SU-DHL-6 (cell line): ENCODE results near the gene FAM237B.
"Not testable (repeated sequence)": the region's sequence is repeated elsewhere in the genome, so short reads cannot be mapped to it uniquely, and the experiment has no call there.

Source experiments
- CTCF ChIP-seq: fragments of 200-600 bp; sonication (generic); IDR thresholded peaks from one replicate; pipeline ENCODE4 v1.5.1; 2017; ENCODE audit warnings: antibody characterized with exemption, mild to moderate bottlenecking, low read length, moderate library complexity; ENCODE audit not compliant: insufficient read depth, poor library complexity, severe bottlenecking
- EZH2phosphoT487 ChIP-seq: fragments of 200-600 bp; sonication (generic), shearing (Covaris generic); conservative IDR thresholded peaks from 2 replicates; pipeline ENCODE4 v1.6.1; 2018; ENCODE audit warnings: mild to moderate bottlenecking, antibody characterized with exemption, low read length, moderate library complexity, mixed read lengths

DNA sequence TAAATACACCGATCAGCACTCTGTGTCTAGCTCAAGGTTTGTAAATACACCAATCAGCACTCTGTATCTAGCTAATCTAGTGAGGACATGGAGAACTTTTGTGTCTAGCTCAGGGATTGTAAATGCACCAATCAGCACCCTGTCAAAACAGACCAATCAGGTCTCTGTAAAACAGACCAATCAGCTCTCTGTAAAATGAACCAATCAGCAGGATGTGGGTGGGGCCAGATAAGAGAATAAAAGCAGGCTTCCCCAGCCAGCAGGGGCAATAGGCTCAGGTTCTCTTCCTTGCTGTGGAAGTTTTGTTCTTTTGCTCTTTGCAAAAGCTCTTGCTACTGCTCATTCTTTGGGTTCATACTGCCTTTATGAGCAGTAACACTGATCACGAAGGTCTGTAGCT is 13.8 kb upstream of the FAM237B start:
- TF ChIP-seq CTCF, EZH2phosphoT487: not testable (repeated sequence)
